Measurements from ENCODE around the gene GSTM1. TPM values are rescaled to one million over a fixed set of nuclear protein-coding genes. Genes with fewer than 3 reads are reported as not detected.
"Not testable (repeated sequence)": the region's sequence is repeated elsewhere in the genome, so short reads cannot be mapped to it uniquely, and the experiment has no call there.

The GSTM1 gene
- total and polyA plus RNA-seq, 10 donors, result 0.47 to 98.6 (median 65.0) TPM; not detected in 3

DNA sequence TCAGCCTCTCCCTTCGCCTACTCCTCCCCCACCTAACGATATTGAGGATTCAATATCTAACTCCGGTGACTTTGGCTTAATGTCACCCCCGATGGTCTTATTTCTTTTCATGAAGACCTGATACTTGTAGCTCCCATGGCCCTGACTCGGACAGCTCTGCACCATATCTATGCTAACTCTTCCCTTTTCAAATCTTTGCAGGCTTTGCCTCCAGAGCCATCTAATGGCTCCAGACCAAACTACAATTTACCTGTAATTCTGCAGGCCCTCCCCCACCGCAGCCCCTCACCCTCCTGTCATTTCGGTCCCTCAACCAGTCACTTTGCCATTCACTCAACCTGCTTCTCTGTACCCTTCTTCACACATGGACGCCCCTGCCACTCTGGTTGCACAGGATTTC lies 16.6 kb downstream of the GSTM1 start:
- Histone ChIP-seq H3K36me3 (peaks cover 0 to 4% (median 0%) of the 10 kb centered on the region in 6 donors), H3K27me3 (replicated peaks in 1 of 7) (no peaks in the 10 kb centered on the region), H3K4me3 (no peak overlapping the region), H3K4me1 (no peaks in the 10 kb centered on the region), H3K27ac (no peak overlapping the region), H3K9me3 (peaks cover 0 to 32% (median 21%) of the 10 kb centered on the region in 8 donors)
- TF ChIP-seq POLR2A (IDR thresholded peaks at IDR 0.05), result no peak
- TF ChIP-seq POLR2AphosphoS5 (IDR thresholded peaks at IDR 0.05), result no peak
- TF ChIP-seq, protein P1, sequence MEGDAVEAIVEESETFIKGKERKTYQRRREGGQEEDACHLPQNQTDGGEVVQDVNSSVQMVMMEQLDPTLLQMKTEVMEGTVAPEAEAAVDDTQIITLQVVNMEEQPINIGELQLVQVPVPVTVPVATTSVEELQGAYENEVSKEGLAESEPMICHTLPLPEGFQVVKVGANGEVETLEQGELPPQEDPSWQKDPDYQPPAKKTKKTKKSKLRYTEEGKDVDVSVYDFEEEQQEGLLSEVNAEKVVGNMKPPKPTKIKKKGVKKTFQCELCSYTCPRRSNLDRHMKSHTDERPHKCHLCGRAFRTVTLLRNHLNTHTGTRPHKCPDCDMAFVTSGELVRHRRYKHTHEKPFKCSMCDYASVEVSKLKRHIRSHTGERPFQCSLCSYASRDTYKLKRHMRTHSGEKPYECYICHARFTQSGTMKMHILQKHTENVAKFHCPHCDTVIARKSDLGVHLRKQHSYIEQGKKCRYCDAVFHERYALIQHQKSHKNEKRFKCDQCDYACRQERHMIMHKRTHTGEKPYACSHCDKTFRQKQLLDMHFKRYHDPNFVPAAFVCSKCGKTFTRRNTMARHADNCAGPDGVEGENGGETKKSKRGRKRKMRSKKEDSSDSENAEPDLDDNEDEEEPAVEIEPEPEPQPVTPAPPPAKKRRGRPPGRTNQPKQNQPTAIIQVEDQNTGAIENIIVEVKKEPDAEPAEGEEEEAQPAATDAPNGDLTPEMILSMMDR (IDR thresholded peaks at IDR 0.05 in 8 of 11, conservative IDR thresholded peaks at IDR 0.05 in 3 of 11), result no peak
- intact Hi-C loops (cut with DNase I; ENCODE audit: low total_unique reads), result no loop called here
- no peak for DNase-seq
- WGBS, 5 donors, result 70 to 87% (median 83%) methylated on average over 8 of the region's 8 CpGs

DNA sequence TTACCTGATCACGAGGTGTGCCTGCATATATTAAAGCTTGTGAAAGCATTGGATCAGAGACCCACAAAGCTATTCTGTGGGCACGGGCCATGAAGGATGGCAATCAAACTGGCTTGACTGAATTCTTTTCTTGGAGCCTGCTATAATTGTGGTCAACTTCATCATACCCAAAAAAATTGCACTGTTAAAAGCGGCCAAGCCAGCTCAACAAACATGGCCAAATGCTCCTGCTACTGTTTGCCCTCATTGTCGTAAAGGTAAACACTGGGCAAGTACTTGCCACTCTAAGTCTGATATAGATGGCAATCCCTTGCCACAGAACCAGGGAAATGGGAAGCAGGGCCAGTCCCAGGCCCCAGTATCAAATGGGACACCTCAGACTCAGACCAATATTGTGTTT lies 17.8 kb downstream of the GSTM1 start:
- H3K9me3 ChIP-seq, result peaks cover 0 to 40% (median 27%) of the 10 kb centered on the region in 8 donors
- TF ChIP-seq, protein P1 (IDR thresholded peaks at IDR 0.05 in 8 of 11, conservative IDR thresholded peaks at IDR 0.05 in 3 of 11), result no peak
- TF ChIP-seq POLR2AphosphoS5 (IDR thresholded peaks at IDR 0.05) (no peak), POLR2A (IDR thresholded peaks at IDR 0.05) (no peak)
- H3K36me3 ChIP-seq, result peaks cover 0 to 4% (median 0%) of the 10 kb centered on the region in 6 donors
- no peak for DNase-seq
- no peaks in the 10 kb centered on the region for H3K27me3 ChIP-seq (replicated peaks in 1 of 7)
- no peak overlapping the region for H3K4me3 ChIP-seq
- WGBS, 5 donors, result 89 to 96% (median 92%) methylated on average over 4 of the region's 4 CpGs
- no peak overlapping the region for H3K27ac ChIP-seq
- no peaks in the 10 kb centered on the region for H3K4me1 ChIP-seq
- intact Hi-C loops (cut with DNase I; ENCODE audit: low total_unique reads), result no loop called here

- Histone ChIP-seq H3K9me3 (peaks cover 0 to 27% (median 18%) of the 10 kb centered on the region in 8 donors), H3K27me3 (replicated peaks in 1 of 7) (peaks cover 0 to 10% (median 0%) of the 10 kb centered on the region in 7 donors)
- H3K36me3 ChIP-seq; H3K27ac ChIP-seq; H3K4me3 ChIP-seq; DNase-seq; intact Hi-C loops (cut with DNase I; ENCODE audit: low total_unique reads); H3K4me1 ChIP-seq: not testable (repeated sequence)
- WGBS, 5 donors, result 67 to 92% (median 77%) methylated on average over 4 of the region's 4 CpGs
These were observed 21.3 kb downstream of the GSTM1 start for GRCh38 chr1:109708949-109709348.

DNA sequence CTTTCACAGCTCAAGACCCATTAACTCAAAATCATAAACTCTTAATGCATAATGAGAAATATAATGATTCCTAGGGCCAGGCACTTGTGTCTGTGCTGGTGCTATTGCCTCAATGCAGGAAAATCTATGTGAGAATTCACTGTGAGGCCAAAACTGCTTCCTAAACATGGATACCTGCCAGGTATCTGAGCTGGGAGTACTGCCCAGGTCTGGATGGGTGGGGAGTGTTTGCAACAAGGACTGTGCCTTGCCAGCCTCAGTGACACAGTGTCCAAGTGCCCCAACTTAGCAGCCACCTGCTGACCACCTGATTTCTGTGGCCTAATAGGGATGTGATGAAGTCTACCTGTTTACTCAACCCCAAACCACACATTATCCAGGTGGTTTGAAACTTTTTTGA lies 22.2 kb downstream of the GSTM1 start:
- Histone ChIP-seq H3K27me3 (replicated peaks in 1 of 7) (peaks cover 0 to 10% (median 0%) of the 10 kb centered on the region in 7 donors), H3K9me3 (peaks cover 0 to 24% (median 18%) of the 10 kb centered on the region in 8 donors)
- H3K36me3 ChIP-seq; H3K4me3 ChIP-seq; H3K4me1 ChIP-seq; intact Hi-C loops (cut with DNase I; ENCODE audit: low total_unique reads); DNase-seq; H3K27ac ChIP-seq: not testable (repeated sequence)

- intact Hi-C loops (cut with DNase I; ENCODE audit: low total_unique reads); H3K36me3 ChIP-seq; DNase-seq; H3K4me1 ChIP-seq: not testable (repeated sequence)
- Histone ChIP-seq H3K27me3 (replicated peaks in 1 of 7) (peaks cover 0 to 10% (median 0%) of the 10 kb centered on the region in 7 donors), H3K9me3 (peaks cover 0 to 24% (median 18%) of the 10 kb centered on the region in 8 donors), H3K4me3 (peak within 1 kb of the TSS in 7 of 8 donors; percentile 5 to 55 (median 21)), H3K27ac (peak within 1 kb of the TSS in 2 of 8 donors; percentile 57 to 69)
- peak in 1 of 3 donors; percentile 12 for TF ChIP-seq POLR2AphosphoS5 (IDR thresholded peaks at IDR 0.05)
- 12 to 48% (median 22%) methylated on average over 12 to 33 of the region's 33 CpGs for WGBS, 5 donors
These were observed 24.1 kb downstream of the GSTM1 start, which contains the start of gene GSTM5 for GRCh38 chr1:109711593-109712320. Gene GSTM5 (plus strand): TSS chr1:109712251. CDS start chr1:109712313, 62 bp downstream.
